ENCODE measurements around the gene RAB3IL1. TPM values are rescaled to one million over a fixed set of nuclear protein-coding genes. Genes with fewer than 3 reads are reported as not detected.

The RAB3IL1 gene
- total RNA-seq, 2 experiments from 2014 or later = not detected

- peaks cover 25% of the 10 kb centered on the region for H3K4me1 Mint-ChIP-seq (ENCODE audit: low read depth)
- POLR2A ChIA-PET = no interaction called here
- no peak overlapping the region for H3K4me3 Mint-ChIP-seq
- H3K9me3 Mint-ChIP-seq = no peaks in the 10 kb centered on the region
- CTCF ChIA-PET = interaction anchor here (1.4 to 4.1 kb wide), 5 partner anchors 11 to 148 kb away, joined by 3 to 21 read pairs (median 4); no protein-coding TSS in a partner anchor
- no peak for TF ChIP-seq CTCF (IDR thresholded peaks at IDR 0.05)
- no peak for ATAC-seq
- intact Hi-C loops (cut with micrococcal nuclease) = loop anchor here (10.0 kb wide), 1 partner anchor 124 kb away; no protein-coding TSS in a partner anchor
- DNase-seq = no peak
- no peak overlapping the region for H3K27ac Mint-ChIP-seq
- peaks cover 23% of the 10 kb centered on the region for H3K36me3 Mint-ChIP-seq (ENCODE audit: low read depth)
- H3K27me3 Mint-ChIP-seq = peaks cover 12% of the 10 kb centered on the region
These were observed 43.2 kb upstream of the RAB3IL1 start for GRCh38 chr11:61960532-61960931.

GRCh38 chr11:61959678-61960077 is 42.3 kb upstream of the RAB3IL1 start:
- POLR2A ChIA-PET = interaction anchor here (1.0 kb wide), 1 partner anchor 9 kb away, joined by 4 read pairs; no protein-coding TSS in a partner anchor
- no peak for DNase-seq
- Mint-ChIP-seq H3K36me3 (ENCODE audit: low read depth) (peaks cover 14% of the 10 kb centered on the region), H3K9me3 (no peaks in the 10 kb centered on the region), H3K27me3 (peaks cover 18% of the 10 kb centered on the region), H3K27ac (no peak overlapping the region), H3K4me1 (ENCODE audit: low read depth) (peaks cover 16% of the 10 kb centered on the region), H3K4me3 (no peak overlapping the region)
- TF ChIP-seq CTCF (IDR thresholded peaks at IDR 0.05) = no peak
- intact Hi-C loops (cut with micrococcal nuclease) = loop anchor here (10.0 kb wide), 1 partner anchor 125 kb away; no protein-coding TSS in a partner anchor
- CTCF ChIA-PET = interaction anchor here (1.1 to 4.1 kb wide), 4 partner anchors 10 to 122 kb away, joined by 3 to 21 read pairs (median 11); no protein-coding TSS in a partner anchor
- no peak for ATAC-seq

GRCh38 chr11:61959114-61959513 is 41.7 kb upstream of the RAB3IL1 start:
- Mint-ChIP-seq H3K4me1 (ENCODE audit: low read depth) (peaks cover 12% of the 10 kb centered on the region), H3K4me3 (no peak overlapping the region), H3K27me3 (peaks cover 24% of the 10 kb centered on the region), H3K9me3 (no peaks in the 10 kb centered on the region), H3K36me3 (ENCODE audit: low read depth) (peaks cover 9% of the 10 kb centered on the region), H3K27ac (no peak overlapping the region)
- no peak for TF ChIP-seq CTCF (IDR thresholded peaks at IDR 0.05)
- DNase-seq = no peak
- ChIA-PET POLR2A (interaction anchor here (1.0 kb wide), 1 partner anchor 9 kb away, joined by 4 read pairs; no protein-coding TSS in a partner anchor), CTCF (interaction anchor here (1.1 to 4.1 kb wide), 4 partner anchors 10 to 123 kb away, joined by 3 to 21 read pairs (median 11); no protein-coding TSS in a partner anchor)
- intact Hi-C loops (cut with micrococcal nuclease) = no loop called here
- no peak for ATAC-seq

- Mint-ChIP-seq H3K27me3 (peaks cover 26% of the 10 kb centered on the region), H3K27ac (no peak overlapping the region), H3K4me3 (no peak overlapping the region), H3K4me1 (ENCODE audit: low read depth) (peaks cover 7% of the 10 kb centered on the region), H3K36me3 (ENCODE audit: low read depth) (peaks cover 4% of the 10 kb centered on the region), H3K9me3 (no peaks in the 10 kb centered on the region)
- no peak for TF ChIP-seq CTCF (IDR thresholded peaks at IDR 0.05)
- ATAC-seq (no peak), DNase-seq (no peak)
- ChIA-PET POLR2A (no interaction called here), CTCF (interaction anchor here (1.1 to 4.1 kb wide), 5 partner anchors 11 to 149 kb away, joined by 3 to 21 read pairs (median 6); no protein-coding TSS in a partner anchor)
- intact Hi-C loops (cut with micrococcal nuclease) = no loop called here
These were observed 41.2 kb upstream of the RAB3IL1 start for GRCh38 chr11:61958590-61958989.

- H3K9me3 Mint-ChIP-seq = no peaks in the 10 kb centered on the region
- CTCF ChIA-PET = interaction anchor here (1.1 to 1.6 kb wide), 3 partner anchors 9 to 151 kb away, joined by 3 to 6 read pairs (median 4); no protein-coding TSS in a partner anchor
- POLR2A ChIA-PET = interaction anchor here (1.0 kb wide), 1 partner anchor 64 kb away, joined by 3 read pairs; no protein-coding TSS in a partner anchor
- intact Hi-C loops (cut with micrococcal nuclease) = no loop called here
- H3K27me3 Mint-ChIP-seq = peaks cover 26% of the 10 kb centered on the region
- H3K27ac Mint-ChIP-seq = no peak overlapping the region
- no peak overlapping the region for H3K4me3 Mint-ChIP-seq
- DNase-seq = no peak
- no peaks in the 10 kb centered on the region for H3K36me3 Mint-ChIP-seq (ENCODE audit: low read depth)
- no peak for ATAC-seq
- no peak for TF ChIP-seq CTCF (IDR thresholded peaks at IDR 0.05)
- H3K4me1 Mint-ChIP-seq (ENCODE audit: low read depth) = peaks cover 2% of the 10 kb centered on the region
These were observed 39.8 kb upstream of the RAB3IL1 start for GRCh38 chr11:61957021-61957770.
